DOHH2 (cell line): Measurements from ENCODE around the gene RNU2-1.

Experiments used
- H3F3A ChIP-seq: fragments of 200-600 bp; sonication (generic), shearing (Covaris generic); 2 replicates; pipeline ENCODE4 v1.6.0; 2016; ENCODE audit warnings: antibody characterized with exemption, mild to moderate bottlenecking; ENCODE audit not compliant: control insufficient read depth, insufficient read depth
- H3K27ac ChIP-seq: fragments of 200-600 bp; sonication (generic); 2 replicates; pipeline ENCODE4 v1.5.1; 2014; ENCODE audit warnings: low read depth, mild to moderate bottlenecking, low read length, moderate library complexity
- H3K27me3 ChIP-seq: fragments of 200-600 bp; sonication (generic); 2 replicates; pipeline ENCODE4 v1.6.1; 2014; ENCODE audit warnings: mild to moderate bottlenecking, low read length, mixed read lengths; ENCODE audit not compliant: control insufficient read depth
- H3K36me3 ChIP-seq: fragments of 200-600 bp; sonication (generic); 2 replicates; pipeline ENCODE4 v1.6.1; 2014; ENCODE audit warnings: mild to moderate bottlenecking, low read length, moderate library complexity, mixed read lengths; ENCODE audit not compliant: control insufficient read depth
- H3K4me1 ChIP-seq: fragments of 200-600 bp; sonication (generic); 2 replicates; pipeline ENCODE4 v1.6.1; 2014; ENCODE audit warnings: mild to moderate bottlenecking, low read length, mixed read lengths; ENCODE audit not compliant: control insufficient read depth
- H3K4me2 ChIP-seq: fragments of 200-600 bp; sonication (generic); 2 replicates; pipeline ENCODE4 v1.6.0; 2014; ENCODE audit warnings: mild to moderate bottlenecking, low read length, moderate library complexity
- H3K4me3 ChIP-seq: fragments of 200-600 bp; sonication (generic); 2 replicates; pipeline ENCODE4 v1.5.1; 2014; ENCODE audit warnings: mild to moderate bottlenecking, low read length, mixed read lengths
- H3K79me2 ChIP-seq: fragments of 200-600 bp; sonication (generic); 2 replicates; pipeline ENCODE4 v1.6.1; 2014; ENCODE audit warnings: mild to moderate bottlenecking, low read length, mixed read lengths; ENCODE audit not compliant: control insufficient read depth
- H3K9me2 ChIP-seq: fragments of 200-600 bp; sonication (generic); replicated peaks from 2 replicates; pipeline ENCODE4 v1.6.1; 2014; ENCODE audit warnings: mild to moderate bottlenecking, low read length, mixed read lengths; ENCODE audit not compliant: control insufficient read depth
- H3K9me3 ChIP-seq: fragments of 200-600 bp; sonication (generic); 2 replicates; pipeline ENCODE4 v1.6.1; 2014; ENCODE audit warnings: antibody characterized with exemption, low read length, mixed read lengths; ENCODE audit not compliant: control insufficient read depth, insufficient read depth
- H4K20me1 ChIP-seq: fragments of 200-600 bp; sonication (generic); 2 replicates; pipeline ENCODE4 v1.6.0; 2014; ENCODE audit warnings: low read depth, mild to moderate bottlenecking, antibody characterized with exemption, low read length, moderate library complexity; ENCODE audit not compliant: control insufficient read depth, insufficient read depth
- CTCF ChIP-seq: fragments of 200-600 bp; sonication (generic); IDR thresholded peaks from one replicate; pipeline ENCODE4 v1.5.1; 2014; ENCODE audit warnings: antibody characterized with exemption, mild to moderate bottlenecking, low read depth, low read length; ENCODE audit not compliant: poor library complexity, severe bottlenecking
- EZH2phosphoT487 ChIP-seq: fragments of 200-600 bp; sonication (generic); IDR thresholded peaks from 2 replicates; pipeline ENCODE4 v1.6.1; 2017; ENCODE audit warnings: borderline replicate concordance, mild to moderate bottlenecking, antibody characterized with exemption, low read length, moderate library complexity, mixed read lengths

The RNU2-1 gene

GRCh38 chr17:43219001-43219400 lies 14.8 kb downstream of the RNU2-1 start:
- Histone ChIP-seq H3K27me3 (no peaks in the 10 kb centered on the region), H3F3A (no peaks in the 10 kb centered on the region), H4K20me1 (no peaks in the 10 kb centered on the region), H3K27ac (no peak overlapping the region), H3K79me2 (no peaks in the 10 kb centered on the region), H3K4me2 (no peak overlapping the region), H3K4me1 (no peaks in the 10 kb centered on the region), H3K4me3 (no peak overlapping the region), H3K36me3 (no peaks in the 10 kb centered on the region; the same call in 1 of the 2 replicates), H3K9me3 (no peaks in the 10 kb centered on the region), H3K9me2 (no peaks in the 10 kb centered on the region)
- TF ChIP-seq EZH2phosphoT487 (no peak), CTCF (no peak)

DNA sequence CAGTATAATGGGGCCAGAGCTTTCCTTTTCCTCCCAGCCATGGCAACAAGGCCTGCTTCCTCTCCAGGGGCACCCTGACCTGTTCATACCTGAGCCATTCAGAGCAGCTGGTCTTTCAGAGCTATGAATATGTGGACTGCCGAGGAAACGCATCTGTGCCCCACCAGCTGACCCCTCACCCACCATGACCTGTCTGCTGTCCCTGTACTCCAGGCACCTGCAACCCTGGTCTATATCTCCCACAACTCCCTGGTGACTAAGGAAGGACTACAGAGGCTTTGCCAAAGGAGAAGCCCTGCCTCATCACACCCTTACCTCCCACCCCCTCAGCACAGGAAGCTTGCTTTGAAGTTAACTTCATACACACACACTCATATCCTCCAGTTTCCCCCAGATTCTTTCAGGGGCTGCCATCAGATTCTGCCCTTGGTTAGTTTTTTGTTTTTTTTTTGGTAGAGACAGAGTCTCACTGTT lies 16.1 kb downstream of the RNU2-1 start:
- no peaks in the 10 kb centered on the region for H4K20me1 ChIP-seq
- TF ChIP-seq CTCF (no peak), EZH2phosphoT487 (no peak)
- H3K4me1 ChIP-seq: peaks cover 12% of the 10 kb centered on the region
- no peaks in the 10 kb centered on the region for H3K9me3 ChIP-seq
- H3K79me2 ChIP-seq: no peaks in the 10 kb centered on the region
- H3K27ac ChIP-seq: no peak overlapping the region
- no peak overlapping the region for H3K4me2 ChIP-seq
- peaks cover 2% of the 10 kb centered on the region; the same call in 1 of the 2 replicates for H3F3A ChIP-seq
- peaks cover 10% of the 10 kb centered on the region for H3K36me3 ChIP-seq
- H3K4me3 ChIP-seq: no peak overlapping the region
- no peaks in the 10 kb centered on the region for H3K9me2 ChIP-seq
- H3K27me3 ChIP-seq: no peaks in the 10 kb centered on the region

DNA sequence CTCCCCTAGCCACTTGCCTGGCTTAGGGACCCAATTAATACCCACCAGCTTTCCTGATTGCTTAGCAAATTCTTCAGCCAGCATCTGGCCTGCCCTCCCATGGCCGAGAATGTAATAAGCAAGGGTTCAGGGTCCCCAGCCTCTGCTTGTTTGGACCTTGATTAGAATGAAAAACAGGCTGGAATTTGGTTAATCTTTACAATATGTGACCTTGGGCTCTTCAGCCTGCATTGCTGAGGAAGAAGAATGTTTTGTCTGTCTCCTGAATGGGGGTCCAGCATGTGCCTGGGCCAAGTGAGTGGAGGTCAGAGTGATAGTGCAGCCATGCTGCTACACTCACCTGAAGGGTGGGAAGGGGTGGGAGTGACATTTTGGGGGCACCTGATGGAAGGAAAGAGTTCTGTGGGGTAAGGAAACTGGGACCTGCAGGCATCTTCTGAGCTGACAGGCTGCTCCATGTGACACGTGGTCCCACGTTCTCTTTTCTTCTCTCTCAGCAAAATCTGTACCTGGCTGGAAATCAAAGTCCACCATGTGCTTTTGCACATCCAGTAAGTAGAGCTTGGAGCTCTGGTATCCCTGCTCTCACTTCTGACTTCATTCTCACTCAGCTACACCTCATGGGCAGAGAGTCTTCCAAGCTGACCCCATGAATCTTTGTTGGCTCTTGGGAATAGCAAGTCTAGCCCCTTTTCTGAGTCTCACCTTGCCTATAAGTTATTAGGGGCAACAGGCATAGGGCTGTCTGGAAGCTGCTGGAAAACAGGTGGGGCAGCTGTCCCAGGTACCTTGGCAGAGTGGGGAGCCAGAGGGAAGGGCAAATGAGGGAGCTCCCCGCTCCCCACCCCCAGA lies 16.8 kb downstream of the RNU2-1 start:
- H3K27me3 ChIP-seq: no peaks in the 10 kb centered on the region
- no peak overlapping the region for H3K4me3 ChIP-seq
- H3K9me2 ChIP-seq: no peaks in the 10 kb centered on the region
- no peak for TF ChIP-seq EZH2phosphoT487
- no peak for TF ChIP-seq CTCF
- H3K79me2 ChIP-seq: no peaks in the 10 kb centered on the region
- no peaks in the 10 kb centered on the region for H3K9me3 ChIP-seq
- no peak overlapping the region for H3K4me2 ChIP-seq
- no peaks in the 10 kb centered on the region for H4K20me1 ChIP-seq
- H3F3A ChIP-seq: peaks cover 7% of the 10 kb centered on the region
- H3K4me1 ChIP-seq: peaks cover 19% of the 10 kb centered on the region
- H3K27ac ChIP-seq: no peak overlapping the region
- peaks cover 10% of the 10 kb centered on the region for H3K36me3 ChIP-seq
